T-helper 1 cell treated with Interleukin-12 subunit alpha and Interleukin-12 subunit beta and Interleukin-4 antibody, amounts not matched to agents 30 μg/mL and 1 μg/mL, for 36 hours (primary cell): ENCODE data around the gene RNF126.
A peak's percentile ranks its signal among the peaks of the same experiment; 100 is the strongest.
"Not testable (repeated sequence)": the region's sequence is repeated elsewhere in the genome, so short reads cannot be mapped to it uniquely, and the experiment has no call there.

Experiments used
- H3K27ac Mint-ChIP-seq: one replicate; pipeline ENCODE4 v1.8.0; 2021; ENCODE audit warnings: mild to moderate bottlenecking, mixed read lengths
- H3K27me3 Mint-ChIP-seq: one replicate; pipeline ENCODE4 v1.8.0; 2021; ENCODE audit warnings: low read depth, mixed read lengths
- H3K36me3 Mint-ChIP-seq: one replicate; pipeline ENCODE4 v1.8.0; 2021; ENCODE audit warnings: low read depth, mixed read lengths
- H3K4me1 Mint-ChIP-seq: one replicate; pipeline ENCODE4 v1.8.0; 2021; ENCODE audit warnings: low read depth, mixed read lengths
- H3K4me3 Mint-ChIP-seq: one replicate; pipeline ENCODE4 v1.8.0; 2021; ENCODE audit warnings: mild to moderate bottlenecking, moderate library complexity, mixed read lengths
- H3K9me3 Mint-ChIP-seq: one replicate; pipeline ENCODE4 v1.8.0; 2021; ENCODE audit warnings: mixed read lengths

RNF126 gene

DNA sequence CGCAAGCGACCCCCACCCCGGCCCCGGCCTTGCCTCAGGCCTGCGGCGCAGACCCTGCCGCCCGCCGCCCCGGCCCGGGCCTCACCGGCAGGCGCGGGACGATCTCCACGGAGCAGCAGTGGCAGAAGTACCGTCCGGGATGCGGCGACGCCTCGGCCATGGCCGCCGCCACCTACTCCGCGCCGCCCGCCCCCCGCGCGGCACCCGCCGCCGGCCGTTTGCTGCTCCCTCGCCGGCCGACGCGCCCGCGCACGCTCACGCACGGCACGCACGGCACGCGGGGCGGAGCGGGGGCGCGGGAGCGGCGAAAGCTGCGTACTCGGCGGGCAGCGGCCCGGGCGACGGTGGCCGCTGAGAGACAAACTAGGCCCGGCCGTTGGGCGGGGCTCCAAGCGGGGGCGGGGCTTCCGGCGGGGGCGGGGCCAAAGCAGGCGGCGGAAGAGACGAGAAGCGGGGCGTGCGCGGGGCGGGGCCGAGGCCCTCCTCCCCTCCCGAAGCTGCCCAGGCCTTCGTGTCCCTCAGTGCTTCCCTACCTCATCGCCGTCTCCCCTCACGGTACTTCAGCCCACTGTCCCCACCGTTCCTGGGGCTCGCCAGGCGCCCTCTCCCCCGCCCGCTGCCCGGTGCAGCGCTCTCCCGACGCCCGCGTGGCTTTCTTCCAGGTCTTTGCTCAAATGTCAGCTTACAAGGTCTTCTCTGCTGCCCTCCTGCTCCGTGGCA, at the start of gene RNF126:
Gene RNF126, minus strand, starts transcription at position 253 of the 720 bp plus-strand sequence. Its CDS starts 93 bp downstream, at position 160.
- Mint-ChIP-seq H3K27ac (peak within 1 kb of the TSS; percentile 96), H3K4me1 (peaks cover 15% of the 10 kb centered on the region), H3K27me3 (peaks cover 3% of the 10 kb centered on the region)

DNA sequence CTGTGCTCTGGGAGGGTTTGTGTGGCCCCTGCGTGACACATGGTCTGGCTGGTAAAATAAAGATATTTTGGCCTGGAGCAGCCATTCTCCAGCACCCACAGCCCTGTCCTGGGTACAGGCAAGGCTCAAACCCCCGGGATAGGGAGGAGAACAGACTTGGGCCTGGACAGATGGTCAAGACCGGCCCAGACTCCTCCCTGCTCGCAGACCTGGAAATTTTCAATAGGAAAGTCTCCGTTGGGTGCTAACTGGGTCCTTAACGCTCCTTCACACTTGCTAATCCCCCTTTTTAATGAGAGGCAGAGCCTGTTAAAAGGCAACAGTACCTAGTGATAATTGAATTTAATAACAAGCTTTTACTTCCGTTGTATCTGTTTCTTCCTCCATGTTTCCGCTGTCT, 48.2 kb upstream of the RNF126 start:
- no peak overlapping the region for H3K27ac Mint-ChIP-seq
- no peaks in the 10 kb centered on the region for H3K36me3 Mint-ChIP-seq
- no peaks in the 10 kb centered on the region for H3K9me3 Mint-ChIP-seq
- no peak overlapping the region for H3K4me3 Mint-ChIP-seq
- H3K4me1 Mint-ChIP-seq: no peaks in the 10 kb centered on the region
- H3K27me3 Mint-ChIP-seq: peaks cover 31% of the 10 kb centered on the region

More for the DNA sequence above, at the start of gene RNF126:
- Mint-ChIP-seq H3K4me3 (peak within 1 kb of the TSS; percentile 98), H3K9me3 (no peaks in the 10 kb centered on the region), H3K36me3 (peaks cover 9% of the 10 kb centered on the region)

- H3K9me3 Mint-ChIP-seq: no peaks in the 10 kb centered on the region
- H3K27me3 Mint-ChIP-seq: peaks cover 31% of the 10 kb centered on the region
- H3K4me3 Mint-ChIP-seq: no peak overlapping the region
- no peaks in the 10 kb centered on the region for H3K4me1 Mint-ChIP-seq
- H3K27ac Mint-ChIP-seq: no peak overlapping the region
- no peaks in the 10 kb centered on the region for H3K36me3 Mint-ChIP-seq
These were observed 47.8 kb upstream of the RNF126 start for GRCh38 chr19:710767-711166.

- Mint-ChIP-seq H3K4me3 (no peak overlapping the region), H3K9me3 (no peaks in the 10 kb centered on the region), H3K27ac (no peak overlapping the region), H3K4me1 (no peaks in the 10 kb centered on the region), H3K36me3 (no peaks in the 10 kb centered on the region), H3K27me3 (peaks cover 25% of the 10 kb centered on the region)
These were observed 47.1 kb upstream of the RNF126 start for GRCh38 chr19:709965-710571.

- H3K4me3 Mint-ChIP-seq: no peak overlapping the region
- peaks cover 25% of the 10 kb centered on the region for H3K27me3 Mint-ChIP-seq
These were observed 46.4 kb upstream of the RNF126 start for GRCh38 chr19:709196-709964.

GRCh38 chr19:708154-709143, 45.4 kb upstream of the RNF126 start, which contains the start of gene PALM:
PALM (plus strand) TSS chr19:708935; CDS start chr19:709147, 212 bp downstream.
- H3K4me1 Mint-ChIP-seq: no peaks in the 10 kb centered on the region
- no peak within 1 kb of the TSS for H3K4me3 Mint-ChIP-seq
- H3K9me3 Mint-ChIP-seq: no peaks in the 10 kb centered on the region
- no peak within 1 kb of the TSS for H3K27ac Mint-ChIP-seq
- peaks cover 27% of the 10 kb centered on the region for H3K27me3 Mint-ChIP-seq
- H3K36me3 Mint-ChIP-seq: no peaks in the 10 kb centered on the region

More at GRCh38 chr19:709196-709964, 46.4 kb upstream of the RNF126 start:
- Mint-ChIP-seq H3K27ac (no peak overlapping the region), H3K36me3 (no peaks in the 10 kb centered on the region), H3K9me3 (no peaks in the 10 kb centered on the region), H3K4me1 (no peaks in the 10 kb centered on the region)

DNA sequence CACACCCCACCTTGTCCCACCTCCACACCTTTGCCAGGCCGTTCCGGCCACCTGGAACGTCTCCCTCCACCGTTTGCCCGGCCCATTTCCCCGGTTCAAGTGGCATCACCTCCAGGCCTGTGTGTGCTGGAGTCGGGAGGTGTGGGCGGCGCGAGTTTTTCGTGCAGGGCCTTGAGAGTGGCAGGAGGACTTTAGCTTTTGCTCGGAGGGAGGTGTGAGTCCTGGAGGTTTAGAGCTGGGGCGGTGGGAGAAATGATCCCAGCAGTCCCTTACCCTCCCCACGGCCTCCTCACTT, 41.4 kb upstream of the RNF126 start:
- Mint-ChIP-seq H3K4me3 (no peak overlapping the region), H3K27ac (no peak overlapping the region), H3K27me3 (peaks cover 25% of the 10 kb centered on the region), H3K36me3 (no peaks in the 10 kb centered on the region), H3K9me3 (peaks cover 3% of the 10 kb centered on the region), H3K4me1 (peaks cover 4% of the 10 kb centered on the region)

DNA sequence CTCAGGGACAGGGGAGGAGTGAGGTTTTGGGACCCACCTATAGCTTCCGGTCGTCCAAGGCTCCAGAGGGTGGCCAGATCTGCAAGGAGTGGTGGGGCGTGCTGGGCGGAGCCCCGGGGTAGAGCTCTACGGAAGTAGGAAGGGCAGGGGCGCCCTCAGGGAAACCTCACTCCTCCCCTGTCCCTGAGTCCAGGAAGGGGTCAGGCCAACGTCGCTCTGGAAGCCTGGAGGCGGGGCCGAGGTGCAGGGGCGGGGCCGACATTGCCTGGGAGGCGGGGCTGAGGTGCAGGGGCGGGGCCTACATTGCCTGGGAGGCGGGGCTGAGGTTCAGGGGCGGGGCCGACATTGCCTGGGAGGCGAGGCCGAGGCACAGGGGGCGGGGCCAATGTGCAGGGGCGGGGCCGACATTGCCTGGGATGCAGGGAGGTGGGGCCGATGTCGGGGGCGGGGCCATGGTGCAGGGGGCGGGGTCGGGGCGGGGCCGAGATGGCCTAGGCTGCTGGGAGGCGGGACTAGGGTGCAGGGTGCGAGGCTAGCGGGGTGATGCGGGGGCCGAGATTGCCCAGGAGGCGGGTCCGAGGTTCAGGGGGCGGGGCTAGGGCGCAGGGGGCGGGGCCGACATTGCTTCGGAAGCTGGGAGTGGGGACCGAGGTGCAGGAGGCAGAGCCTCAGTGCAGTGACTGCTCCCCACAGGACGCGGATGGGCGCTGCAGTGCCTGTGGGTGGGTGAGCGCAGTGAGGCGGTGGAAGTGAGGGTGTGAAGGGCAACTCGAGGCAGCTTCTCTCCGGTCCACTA, 40.8 kb upstream of the RNF126 start:
- peaks cover 25% of the 10 kb centered on the region for H3K27me3 Mint-ChIP-seq
- H3K4me3 Mint-ChIP-seq: no peak overlapping the region
- peaks cover 4% of the 10 kb centered on the region for H3K4me1 Mint-ChIP-seq
- H3K27ac Mint-ChIP-seq: no peak overlapping the region
- no peaks in the 10 kb centered on the region for H3K36me3 Mint-ChIP-seq
- peaks cover 3% of the 10 kb centered on the region for H3K9me3 Mint-ChIP-seq

DNA sequence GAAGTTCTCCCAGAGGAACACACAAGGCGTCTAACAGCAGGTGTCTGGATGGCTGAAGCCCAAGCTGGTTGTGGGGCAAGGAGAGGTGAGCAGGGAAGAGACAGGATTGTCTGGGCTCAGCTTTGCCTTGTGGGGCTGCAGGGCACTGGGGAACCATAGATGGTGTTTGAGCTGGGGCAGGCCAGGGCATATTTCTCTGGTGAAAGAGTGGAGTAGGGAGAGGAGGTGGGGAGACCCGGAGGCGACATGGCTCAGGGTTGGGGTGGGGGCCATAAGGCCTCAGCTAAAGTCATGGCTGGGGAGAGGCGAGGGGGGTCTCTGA, 40.3 kb upstream of the RNF126 start:
- Mint-ChIP-seq H3K4me3 (peak overlapping the region; percentile 44), H3K27ac (peak overlapping the region; percentile 49), H3K36me3 (no peaks in the 10 kb centered on the region), H3K4me1 (peaks cover 4% of the 10 kb centered on the region), H3K9me3 (peaks cover 3% of the 10 kb centered on the region), H3K27me3 (peaks cover 25% of the 10 kb centered on the region)

DNA sequence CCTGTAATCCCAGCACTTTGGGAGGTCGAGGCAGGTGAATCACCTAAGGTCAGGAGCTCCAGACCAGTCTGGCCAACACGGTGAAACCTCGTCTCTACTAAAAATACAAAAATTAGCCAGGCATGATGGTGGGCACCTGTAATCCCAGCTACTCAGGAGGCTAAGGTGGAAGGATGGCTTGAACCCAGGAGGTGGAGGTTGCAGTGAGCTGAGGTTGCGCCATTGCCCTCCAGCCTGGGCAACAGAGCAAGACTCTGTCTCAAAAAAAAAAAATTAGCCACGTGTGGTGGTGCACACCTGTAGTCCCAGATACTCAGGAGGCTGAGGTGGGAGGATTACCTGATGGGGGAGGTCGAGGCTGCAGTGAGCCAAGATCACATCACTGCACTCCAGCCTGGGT, 39.8 kb upstream of the RNF126 start:
- Mint-ChIP-seq H3K4me3 (peak overlapping the region; percentile 44), H3K27me3 (peaks cover 20% of the 10 kb centered on the region)
- not testable (repeated sequence) for H3K36me3 Mint-ChIP-seq, H3K4me1 Mint-ChIP-seq, H3K9me3 Mint-ChIP-seq, H3K27ac Mint-ChIP-seq

- H3K9me3 Mint-ChIP-seq, H3K4me3 Mint-ChIP-seq, H3K36me3 Mint-ChIP-seq, H3K4me1 Mint-ChIP-seq, H3K27ac Mint-ChIP-seq: not testable (repeated sequence)
- H3K27me3 Mint-ChIP-seq: peaks cover 11% of the 10 kb centered on the region
These were observed 36.9 kb upstream of the RNF126 start for GRCh38 chr19:699885-700284.

GRCh38 chr19:698529-698928, 35.5 kb upstream of the RNF126 start:
- not testable (repeated sequence) for H3K4me1 Mint-ChIP-seq, H3K27ac Mint-ChIP-seq, H3K36me3 Mint-ChIP-seq, H3K4me3 Mint-ChIP-seq, H3K9me3 Mint-ChIP-seq
- peaks cover 18% of the 10 kb centered on the region for H3K27me3 Mint-ChIP-seq

GRCh38 chr19:695352-695949, 32.4 kb upstream of the RNF126 start, which contains the start of gene PRSS57:
PRSS57 (minus strand) TSS chr19:695452; CDS start chr19:695430, 22 bp downstream.
- peaks cover 8% of the 10 kb centered on the region for H3K27me3 Mint-ChIP-seq
- H3K4me3 Mint-ChIP-seq: no peak within 1 kb of the TSS
- no peaks in the 10 kb centered on the region for H3K36me3 Mint-ChIP-seq
- H3K9me3 Mint-ChIP-seq: no peaks in the 10 kb centered on the region
- H3K4me1 Mint-ChIP-seq: no peaks in the 10 kb centered on the region
- no peak within 1 kb of the TSS for H3K27ac Mint-ChIP-seq
